ENCODE measurements around the gene HTR3B. TPM values are rescaled to one million over a fixed set of nuclear protein-coding genes. Genes with fewer than 3 reads are reported as not detected.

HTR3B gene
- total and polyA plus RNA-seq, 2 of the 4 experiments (the other 2 are of a cell fraction), result not detected

DNA sequence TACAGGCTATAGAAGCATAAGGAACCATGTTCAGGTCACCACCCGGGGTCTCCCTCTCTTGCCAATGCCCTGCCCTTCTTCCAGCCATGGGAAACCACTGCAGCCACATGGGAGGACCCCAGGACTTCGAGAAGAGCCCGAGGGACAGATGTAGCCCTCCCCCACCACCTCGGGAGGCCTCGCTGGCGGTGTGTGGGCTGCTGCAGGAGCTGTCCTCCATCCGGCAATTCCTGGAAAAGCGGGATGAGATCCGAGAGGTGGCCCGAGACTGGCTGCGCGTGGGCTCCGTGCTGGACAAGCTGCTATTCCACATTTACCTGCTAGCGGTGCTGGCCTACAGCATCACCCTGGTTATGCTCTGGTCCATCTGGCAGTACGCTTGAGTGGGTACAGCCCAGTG is 84.8 kb downstream of the HTR3B start:
- CTCF ChIA-PET, result no interaction called here

More for the DNA sequence above, 84.8 kb downstream of the HTR3B start:
- Histone ChIP-seq H4K8ac (ENCODE audit: low read depth in 2 of 2, low read length in 2 of 2) (no peak overlapping the region), H3K79me1 (ENCODE audit: low read depth in 1 of 2, low read length in 2 of 2) (no peaks in the 10 kb centered on the region), H2AK5ac (ENCODE audit: low read depth, low read length) (no peak overlapping the region), H2AK9ac (replicated peaks; ENCODE audit: low read depth, low read length, poor library complexity) (no peak overlapping the region), H2BK15ac (ENCODE audit: low read depth, low read length) (no peak overlapping the region), H2BK20ac (ENCODE audit: low read depth, low read length) (no peak overlapping the region), H3K4me3 (ENCODE audit: insufficient read depth, low read depth, low read length) (no peak overlapping the region), H3K18ac (ENCODE audit: low read depth, low read length) (no peak overlapping the region), H4K20me1 (ENCODE audit: insufficient read depth, low read length) (no peaks in the 10 kb centered on the region), H3K9me3 (ENCODE audit: control insufficient read depth, insufficient read depth, low read length) (no peaks in the 10 kb centered on the region), H2AFZ (replicated peaks; ENCODE audit: low read length, poor library complexity) (no peak overlapping the region), H3K4me1 (ENCODE audit: control insufficient read depth, insufficient read depth, low read length) (no peaks in the 10 kb centered on the region), H3K56ac (ENCODE audit: extremely low read depth, insufficient read depth, low read length) (no peak overlapping the region), H3K36me3 (ENCODE audit: control insufficient read depth, insufficient read depth, low read length) (no peaks in the 10 kb centered on the region), H4K5ac (ENCODE audit: low read depth, low read length) (no peak overlapping the region), H4K91ac (ENCODE audit: insufficient read depth, low read depth, low read length) (no peak overlapping the region), H3K9ac (ENCODE audit: low read depth, low read length) (no peak overlapping the region), H3K27me3 (ENCODE audit: control insufficient read depth, insufficient read depth, low read length) (no peaks in the 10 kb centered on the region; the same call in 1 of the 2 replicates), H2BK120ac (ENCODE audit: low read depth, low read length) (no peak overlapping the region), H3K9me1 (ENCODE audit: insufficient read depth, low read length) (no peaks in the 10 kb centered on the region), H3K4me2 (ENCODE audit: low read depth, low read length) (no peak overlapping the region), H3K23ac (ENCODE audit: low read depth, low read length) (no peak overlapping the region), H3K14ac (replicated peaks; ENCODE audit: low read depth, low read length) (no peak overlapping the region), H3K4ac (ENCODE audit: low read depth, low read length) (no peak overlapping the region), H3K27ac (ENCODE audit: insufficient read depth, low read length) (no peak overlapping the region), H2BK5ac (ENCODE audit: low read depth, low read length, poor library complexity, severe bottlenecking) (no peak overlapping the region)
- DNase-seq (no peak), ATAC-seq (ENCODE audit: low read depth) (no peak)
- dilution Hi-C loops (cut with HindIII; ENCODE audit: low sequenced_read_pairs, unreplicated experiment) (no loop called here), intact Hi-C loops (cut with micrococcal nuclease) (no loop called here), in situ Hi-C loops (cut with MboI; ENCODE audit: low sequenced_read_pairs) (no loop called here)
- POLR2A ChIA-PET (ENCODE audit: unreplicated experiment), result no interaction called here
- no TSS peak for BruUV-seq (replicated peaks)
- WGBS, 2 experiments (ENCODE audit: extremely low coverage in 2 of 2, insufficient read length in 1 of 2), result 77% methylated on average over 9 of the region's 15 CpGs; no CpG with 5 or more reads in 1 of the 2 experiments
- no peak for TF ChIP-seq MXI1 (IDR thresholded peaks at IDR 0.05; ENCODE audit: borderline replicate concordance, low read depth, low read length)
- TF ChIP-seq RCOR1 (IDR thresholded peaks at IDR 0.05; ENCODE audit: insufficient replicate concordance, low read length), result no peak
- TF ChIP-seq, protein P1, sequence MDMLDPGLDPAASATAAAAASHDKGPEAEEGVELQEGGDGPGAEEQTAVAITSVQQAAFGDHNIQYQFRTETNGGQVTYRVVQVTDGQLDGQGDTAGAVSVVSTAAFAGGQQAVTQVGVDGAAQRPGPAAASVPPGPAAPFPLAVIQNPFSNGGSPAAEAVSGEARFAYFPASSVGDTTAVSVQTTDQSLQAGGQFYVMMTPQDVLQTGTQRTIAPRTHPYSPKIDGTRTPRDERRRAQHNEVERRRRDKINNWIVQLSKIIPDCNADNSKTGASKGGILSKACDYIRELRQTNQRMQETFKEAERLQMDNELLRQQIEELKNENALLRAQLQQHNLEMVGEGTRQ (IDR thresholded peaks at IDR 0.05; ENCODE audit: low read depth, low read length), result no peak
- no peak for TF ChIP-seq MAZ (IDR thresholded peaks at IDR 0.05; ENCODE audit: borderline replicate concordance, low read depth, low read length)
- TF ChIP-seq FOS (IDR thresholded peaks at IDR 0.05; ENCODE audit: low read depth, low read length), result no peak
- no peak for TF ChIP-seq RFX5 (IDR thresholded peaks at IDR 0.05; ENCODE audit: low read depth, low read length)
- TF ChIP-seq RAD21 (IDR thresholded peaks at IDR 0.05; ENCODE audit: low read length), result no peak
- no peak for TF ChIP-seq CHD1 (IDR thresholded peaks at IDR 0.05; ENCODE audit: low read depth, low read length)
- no peak for TF ChIP-seq CEBPB (IDR thresholded peaks at IDR 0.05; ENCODE audit: low read depth, low read length)
- TF ChIP-seq BHLHE40 (IDR thresholded peaks at IDR 0.05; ENCODE audit: low read depth, low read length), result no peak
- TF ChIP-seq, protein P2, sequence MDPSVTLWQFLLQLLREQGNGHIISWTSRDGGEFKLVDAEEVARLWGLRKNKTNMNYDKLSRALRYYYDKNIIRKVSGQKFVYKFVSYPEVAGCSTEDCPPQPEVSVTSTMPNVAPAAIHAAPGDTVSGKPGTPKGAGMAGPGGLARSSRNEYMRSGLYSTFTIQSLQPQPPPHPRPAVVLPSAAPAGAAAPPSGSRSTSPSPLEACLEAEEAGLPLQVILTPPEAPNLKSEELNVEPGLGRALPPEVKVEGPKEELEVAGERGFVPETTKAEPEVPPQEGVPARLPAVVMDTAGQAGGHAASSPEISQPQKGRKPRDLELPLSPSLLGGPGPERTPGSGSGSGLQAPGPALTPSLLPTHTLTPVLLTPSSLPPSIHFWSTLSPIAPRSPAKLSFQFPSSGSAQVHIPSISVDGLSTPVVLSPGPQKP (IDR thresholded peaks at IDR 0.05; ENCODE audit: borderline replicate concordance, low read depth, low read length), result no peak
